ENCODE measurements around the gene SLC6A20.

- TF ChIP-seq, protein P1, sequence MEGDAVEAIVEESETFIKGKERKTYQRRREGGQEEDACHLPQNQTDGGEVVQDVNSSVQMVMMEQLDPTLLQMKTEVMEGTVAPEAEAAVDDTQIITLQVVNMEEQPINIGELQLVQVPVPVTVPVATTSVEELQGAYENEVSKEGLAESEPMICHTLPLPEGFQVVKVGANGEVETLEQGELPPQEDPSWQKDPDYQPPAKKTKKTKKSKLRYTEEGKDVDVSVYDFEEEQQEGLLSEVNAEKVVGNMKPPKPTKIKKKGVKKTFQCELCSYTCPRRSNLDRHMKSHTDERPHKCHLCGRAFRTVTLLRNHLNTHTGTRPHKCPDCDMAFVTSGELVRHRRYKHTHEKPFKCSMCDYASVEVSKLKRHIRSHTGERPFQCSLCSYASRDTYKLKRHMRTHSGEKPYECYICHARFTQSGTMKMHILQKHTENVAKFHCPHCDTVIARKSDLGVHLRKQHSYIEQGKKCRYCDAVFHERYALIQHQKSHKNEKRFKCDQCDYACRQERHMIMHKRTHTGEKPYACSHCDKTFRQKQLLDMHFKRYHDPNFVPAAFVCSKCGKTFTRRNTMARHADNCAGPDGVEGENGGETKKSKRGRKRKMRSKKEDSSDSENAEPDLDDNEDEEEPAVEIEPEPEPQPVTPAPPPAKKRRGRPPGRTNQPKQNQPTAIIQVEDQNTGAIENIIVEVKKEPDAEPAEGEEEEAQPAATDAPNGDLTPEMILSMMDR (conservative IDR thresholded peaks at IDR 0.05) = no peak
- TF ChIP-seq ZFX (IDR thresholded peaks at IDR 0.05) = no peak
Observed at GRCh38 chr3:45794660-45795059, 1.7 kb downstream of the SLC6A20 start.
